Osteocyte (in vitro differentiated cells): Measurements from ENCODE around the gene FAM237A. TPM values are rescaled to one million over a fixed set of nuclear protein-coding genes. Genes with fewer than 3 reads are reported as not detected.

ENCODE experiments used
- DNase-seq: peaks from one replicate; pipeline ENCODE4 v3.0.0; 2021; ENCODE audit warnings: mixed read lengths; ENCODE audit not compliant: unreplicated experiment; ENCODE audit errors: extremely low spot score
- H3K27ac Mint-ChIP-seq: one replicate; pipeline ENCODE4 v1.8.0; 2021; ENCODE audit warnings: mild to moderate bottlenecking, mixed read lengths; ENCODE audit not compliant: unreplicated experiment
- H3K27me3 Mint-ChIP-seq: one replicate; pipeline ENCODE4 v1.8.0; 2021; ENCODE audit warnings: mixed read lengths; ENCODE audit not compliant: unreplicated experiment
- H3K36me3 Mint-ChIP-seq: one replicate; pipeline ENCODE4 v1.8.0; 2021; ENCODE audit warnings: mixed read lengths; ENCODE audit not compliant: unreplicated experiment
- H3K4me1 Mint-ChIP-seq: one replicate; pipeline ENCODE4 v1.8.0; 2021; ENCODE audit warnings: mixed read lengths; ENCODE audit not compliant: unreplicated experiment
- H3K4me3 Mint-ChIP-seq: one replicate; pipeline ENCODE4 v1.8.0; 2021; ENCODE audit warnings: mild to moderate bottlenecking, moderate library complexity, mixed read lengths; ENCODE audit not compliant: unreplicated experiment
- H3K9me3 Mint-ChIP-seq: one replicate; pipeline ENCODE4 v1.8.0; 2021; ENCODE audit warnings: mixed read lengths; ENCODE audit not compliant: unreplicated experiment
- CTCF ChIP-seq: fragments of 200-600 bp; sonication (generic); IDR thresholded peaks from 2 replicates; pipeline ENCODE4 v1.5.0; 2021; ENCODE audit warnings: antibody characterized with exemption, mild to moderate bottlenecking, moderate library complexity
- total RNA-seq: library from RNA; stranded (reverse); gene quantifications from 2 replicates; pipeline ENCODE4 v1.2.1, GENCODE V29; 2021

Gene FAM237A
- total RNA-seq, 1 donor from 2014 or later = not detected

DNA sequence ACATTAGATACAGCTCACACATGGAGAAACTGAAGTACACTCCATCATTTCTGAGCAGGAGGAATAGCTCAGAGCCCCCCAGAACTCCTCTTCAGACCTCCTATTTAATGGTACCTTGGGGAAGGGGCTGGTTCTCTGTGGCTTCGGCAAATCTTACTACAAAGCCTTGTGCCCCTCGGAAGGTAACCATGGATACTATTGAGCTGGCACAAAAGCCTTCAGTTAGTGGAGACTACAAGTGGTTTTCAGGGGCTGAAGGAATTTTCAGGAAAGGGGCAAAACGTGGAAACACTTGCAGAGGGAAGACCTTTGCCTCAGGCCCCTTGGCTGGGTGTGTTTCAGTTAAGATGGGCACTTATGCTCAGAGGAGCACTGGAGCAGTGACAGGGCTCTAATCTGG lies 1.1 kb upstream of the FAM237A start:
- DNase-seq = no peak
- no peak for TF ChIP-seq CTCF
- Mint-ChIP-seq H3K36me3 (no peaks in the 10 kb centered on the region), H3K4me1 (peaks cover 2% of the 10 kb centered on the region), H3K4me3 (no peak overlapping the region), H3K9me3 (no peaks in the 10 kb centered on the region), H3K27me3 (peaks cover 8% of the 10 kb centered on the region), H3K27ac (no peak overlapping the region)

GRCh38 chr2:206647985-206648384 lies 5.7 kb downstream of the FAM237A start:
- DNase-seq = no peak
- Mint-ChIP-seq H3K27me3 (peaks cover 7% of the 10 kb centered on the region), H3K9me3 (no peaks in the 10 kb centered on the region), H3K27ac (no peak overlapping the region), H3K4me3 (no peak overlapping the region), H3K4me1 (no peaks in the 10 kb centered on the region), H3K36me3 (no peaks in the 10 kb centered on the region)
- TF ChIP-seq CTCF = no peak

DNA sequence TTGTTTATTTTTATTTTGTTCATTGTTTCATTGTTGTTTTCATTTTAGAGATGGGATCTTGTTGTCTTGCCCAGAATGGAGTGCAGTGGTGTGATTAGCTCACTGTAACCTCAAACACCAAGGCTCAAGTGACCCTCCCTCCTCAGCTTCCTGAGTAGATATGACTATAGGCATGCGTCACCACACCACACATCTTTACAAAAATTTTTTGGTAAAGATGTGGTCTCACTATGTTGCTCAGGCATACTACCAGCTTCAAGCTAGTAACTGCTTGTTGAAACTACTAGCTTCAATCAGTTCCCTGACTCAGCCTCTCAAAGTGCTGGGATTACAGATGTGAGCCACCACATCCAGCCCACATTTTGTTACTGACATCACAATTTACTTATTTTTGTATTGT lies 14.8 kb downstream of the FAM237A start:
- H3K27me3 Mint-ChIP-seq = peaks cover 11% of the 10 kb centered on the region
- H3K4me1 Mint-ChIP-seq = no peaks in the 10 kb centered on the region
- no peak overlapping the region for H3K4me3 Mint-ChIP-seq
- peaks cover 6% of the 10 kb centered on the region for H3K9me3 Mint-ChIP-seq
- TF ChIP-seq CTCF = no peak
- no peak for DNase-seq
- H3K36me3 Mint-ChIP-seq = no peaks in the 10 kb centered on the region
- no peak overlapping the region for H3K27ac Mint-ChIP-seq

GRCh38 chr2:206665251-206665650 lies 23.0 kb downstream of the FAM237A start:
- Mint-ChIP-seq H3K27ac (no peak overlapping the region), H3K9me3 (no peaks in the 10 kb centered on the region), H3K4me1 (no peaks in the 10 kb centered on the region), H3K36me3 (no peaks in the 10 kb centered on the region), H3K27me3 (peaks cover 27% of the 10 kb centered on the region), H3K4me3 (no peak overlapping the region)
- no peak for TF ChIP-seq CTCF
- DNase-seq = no peak

DNA sequence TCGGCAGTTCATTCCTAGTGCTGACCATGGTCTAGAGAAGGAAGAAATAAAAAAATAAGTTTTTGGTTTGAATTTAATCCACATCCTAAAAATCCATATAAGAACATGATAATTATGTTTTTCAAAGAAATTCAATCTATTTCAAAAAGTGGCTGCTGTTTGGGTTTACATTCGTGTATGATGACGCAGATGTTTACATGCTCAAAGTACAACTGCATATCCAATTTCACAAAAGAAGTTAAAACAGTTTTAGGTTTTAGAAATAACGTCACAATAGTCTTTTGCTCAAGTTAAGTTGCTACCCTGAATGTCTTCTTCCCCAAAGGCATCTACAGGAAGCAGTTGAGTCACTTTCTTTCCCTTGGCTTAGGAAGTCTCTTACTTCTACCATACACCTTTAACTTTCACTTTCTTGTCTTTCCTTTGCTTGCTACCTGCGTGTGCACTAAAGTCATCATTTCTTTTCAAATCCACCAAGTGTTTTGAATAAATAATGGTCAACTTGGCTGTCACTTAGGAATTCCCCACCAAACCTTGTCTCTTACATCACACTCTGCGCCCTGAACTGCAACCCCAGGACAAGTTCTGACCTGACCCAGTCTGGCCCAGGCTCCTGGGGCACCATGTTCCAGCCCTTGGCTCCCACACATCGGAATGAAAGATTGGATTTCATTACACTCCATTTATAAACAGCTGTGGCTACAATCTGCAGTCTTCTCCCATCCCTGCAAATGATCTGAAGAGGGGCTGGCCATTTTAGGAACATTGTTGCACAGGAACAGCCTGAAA lies 28.4 kb downstream of the FAM237A start:
- DNase-seq = no peak
- H3K36me3 Mint-ChIP-seq = no peaks in the 10 kb centered on the region
- no peaks in the 10 kb centered on the region for H3K9me3 Mint-ChIP-seq
- no peak for TF ChIP-seq CTCF
- H3K4me1 Mint-ChIP-seq = no peaks in the 10 kb centered on the region
- H3K27me3 Mint-ChIP-seq = peaks cover 30% of the 10 kb centered on the region
- H3K27ac Mint-ChIP-seq = no peak overlapping the region
- no peak overlapping the region for H3K4me3 Mint-ChIP-seq
